CD4-positive, alpha-beta T cell treated with Interleukin-4 for 4 hours (primary cell): ENCODE data around the gene RPP14.

Experiments
- DNase-seq: peaks from one replicate; pipeline ENCODE4 v3.0.0-alpha.2; 2020

Gene RPP14

DNA sequence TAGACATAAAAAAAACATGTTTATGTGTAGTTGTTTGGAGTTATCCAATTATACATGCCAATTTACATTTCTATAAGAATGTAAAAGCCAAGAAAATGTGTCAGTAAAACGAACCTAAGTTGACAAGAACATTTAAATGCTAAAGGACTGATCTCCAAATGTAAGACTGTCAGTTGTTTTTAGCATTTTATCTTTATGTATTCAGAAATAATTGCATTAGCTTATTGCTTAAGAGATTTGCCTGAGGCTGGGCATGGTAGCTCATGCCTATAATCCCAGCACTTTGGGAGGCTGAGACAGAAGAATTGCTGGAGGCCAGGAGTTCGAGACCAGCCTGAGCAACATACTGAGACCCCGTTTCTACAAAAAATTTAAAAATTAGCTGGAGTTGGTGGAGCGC is 53.6 kb downstream of the RPP14 start:
- no peak for DNase-seq

DNA sequence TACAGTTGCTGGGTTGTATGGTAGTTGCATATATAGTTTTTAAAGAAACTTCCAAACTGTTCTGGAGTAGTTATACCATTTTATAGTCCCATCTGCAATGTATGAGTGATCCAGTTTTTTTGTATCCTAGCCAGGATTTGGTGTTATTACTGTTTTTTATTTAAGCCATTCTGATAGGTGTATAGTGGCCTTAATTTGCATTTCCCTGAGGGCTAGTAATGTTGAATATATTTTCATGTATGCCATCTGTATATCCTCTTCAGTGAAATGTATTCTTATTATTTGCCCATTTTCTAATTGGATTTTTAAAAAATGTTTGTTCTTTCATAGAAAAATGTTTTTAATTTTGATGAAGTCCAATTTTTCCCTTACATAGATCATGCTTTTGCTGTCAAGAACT is 55.8 kb downstream of the RPP14 start:
- no peak for DNase-seq

DNA sequence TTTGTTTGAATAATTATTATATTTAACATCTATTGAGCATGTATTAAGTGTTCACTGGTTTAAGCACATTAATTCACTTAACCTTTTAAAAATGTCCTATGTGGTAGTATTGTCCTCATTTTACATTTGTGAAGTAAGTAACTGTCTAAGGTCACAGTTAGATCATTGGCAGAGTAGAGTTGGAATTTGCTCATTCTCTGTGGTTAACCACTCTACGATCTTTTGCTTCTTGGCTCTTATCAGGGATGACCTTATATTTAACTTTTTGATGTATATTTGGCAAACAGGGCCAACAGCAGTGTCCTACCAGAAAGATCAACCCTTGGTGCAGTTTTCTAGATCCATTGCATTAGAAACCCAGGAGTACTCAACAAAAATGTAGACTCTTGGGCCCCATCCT is 60.7 kb downstream of the RPP14 start:
- DNase-seq: no peak

DNA sequence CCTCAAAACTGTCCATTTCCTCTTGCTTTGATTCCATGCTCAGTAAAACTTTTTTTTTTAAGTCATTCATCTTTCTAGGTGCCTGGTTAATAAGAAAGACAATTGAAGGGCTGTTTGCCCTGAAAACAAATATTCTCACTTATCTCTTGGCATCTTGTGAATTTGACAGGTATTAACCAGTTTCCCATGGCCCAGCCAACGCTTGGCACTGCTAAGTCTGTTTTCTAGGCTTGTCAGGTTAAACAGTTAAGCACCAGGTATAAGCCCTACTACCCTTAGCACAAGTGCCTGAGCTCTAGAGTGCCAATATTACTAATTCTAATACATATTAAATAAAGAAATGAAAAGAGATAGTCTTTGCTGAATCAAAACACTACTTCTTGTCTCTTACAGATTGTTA is 63.0 kb downstream of the RPP14 start:
- DNase-seq: no peak
